ENCODE data around the gene KCNG2. TPM values are rescaled to one million over a fixed set of nuclear protein-coding genes. Genes with fewer than 3 reads are reported as not detected.
A peak's percentile ranks its signal among the peaks of the same experiment; 100 is the strongest.

KCNG2 gene
- total RNA-seq, 1 donor from 2014 or later = not detected

- TF ChIP-seq CTCF (IDR thresholded peaks at IDR 0.05) = no peak
- H3K4me3 Mint-ChIP-seq (ENCODE audit: unreplicated experiment) = no peak overlapping the region
- H3K36me3 Mint-ChIP-seq (ENCODE audit: unreplicated experiment) = no peaks in the 10 kb centered on the region
- no peak overlapping the region for H3K27ac Mint-ChIP-seq (ENCODE audit: unreplicated experiment)
- H3K4me1 Mint-ChIP-seq (ENCODE audit: unreplicated experiment) = no peaks in the 10 kb centered on the region
- H3K9me3 Mint-ChIP-seq (ENCODE audit: unreplicated experiment) = no peaks in the 10 kb centered on the region
- DNase-seq (ENCODE audit: extremely low spot score, unreplicated experiment) = peak; percentile 77
- no peaks in the 10 kb centered on the region for H3K27me3 Mint-ChIP-seq (ENCODE audit: unreplicated experiment)
Measured at GRCh38 chr18:79868811-79869541, 71.2 kb downstream of the KCNG2 start.

DNA sequence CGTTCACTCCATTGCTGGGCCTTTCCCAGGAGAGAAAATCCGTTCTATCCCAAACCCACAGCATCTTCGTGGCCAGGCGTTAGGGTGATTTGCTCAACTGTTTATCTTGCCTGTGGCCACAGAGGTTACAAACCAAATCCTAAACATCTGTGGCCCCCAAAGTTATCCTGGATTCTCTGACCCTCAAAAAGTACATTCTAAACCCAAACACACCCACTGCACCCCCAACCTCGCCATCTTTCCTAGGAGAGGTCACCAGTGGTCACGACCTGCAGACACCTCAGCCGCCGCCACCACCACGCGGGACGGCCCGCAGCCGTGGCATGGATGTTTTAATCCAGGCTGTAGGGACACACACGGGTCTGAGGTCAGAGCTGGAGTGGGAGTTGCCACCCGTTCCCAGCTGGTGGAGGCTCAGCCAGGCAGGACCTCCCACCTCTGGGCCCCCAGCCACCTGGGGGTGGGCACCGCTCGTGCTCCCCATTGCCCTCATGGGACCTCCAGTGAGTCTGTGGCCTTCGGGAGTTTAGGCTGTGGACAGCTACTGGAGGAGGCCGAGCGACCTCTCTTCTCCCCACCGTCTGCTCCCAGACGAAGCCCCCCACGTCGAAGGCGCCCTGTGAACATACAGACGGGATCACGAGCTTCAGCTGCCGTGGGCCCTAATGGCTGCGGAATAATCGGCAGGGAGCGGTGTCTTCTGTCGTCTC, 72.0 kb downstream of the KCNG2 start:
- H3K27ac Mint-ChIP-seq (ENCODE audit: unreplicated experiment) = no peak overlapping the region
- H3K9me3 Mint-ChIP-seq (ENCODE audit: unreplicated experiment) = no peaks in the 10 kb centered on the region
- H3K36me3 Mint-ChIP-seq (ENCODE audit: unreplicated experiment) = no peaks in the 10 kb centered on the region
- H3K27me3 Mint-ChIP-seq (ENCODE audit: unreplicated experiment) = no peaks in the 10 kb centered on the region
- H3K4me1 Mint-ChIP-seq (ENCODE audit: unreplicated experiment) = no peaks in the 10 kb centered on the region
- no peak overlapping the region for H3K4me3 Mint-ChIP-seq (ENCODE audit: unreplicated experiment)
- TF ChIP-seq CTCF (IDR thresholded peaks at IDR 0.05) = no peak
- DNase-seq (ENCODE audit: extremely low spot score, unreplicated experiment) = peak; percentile 75

DNA sequence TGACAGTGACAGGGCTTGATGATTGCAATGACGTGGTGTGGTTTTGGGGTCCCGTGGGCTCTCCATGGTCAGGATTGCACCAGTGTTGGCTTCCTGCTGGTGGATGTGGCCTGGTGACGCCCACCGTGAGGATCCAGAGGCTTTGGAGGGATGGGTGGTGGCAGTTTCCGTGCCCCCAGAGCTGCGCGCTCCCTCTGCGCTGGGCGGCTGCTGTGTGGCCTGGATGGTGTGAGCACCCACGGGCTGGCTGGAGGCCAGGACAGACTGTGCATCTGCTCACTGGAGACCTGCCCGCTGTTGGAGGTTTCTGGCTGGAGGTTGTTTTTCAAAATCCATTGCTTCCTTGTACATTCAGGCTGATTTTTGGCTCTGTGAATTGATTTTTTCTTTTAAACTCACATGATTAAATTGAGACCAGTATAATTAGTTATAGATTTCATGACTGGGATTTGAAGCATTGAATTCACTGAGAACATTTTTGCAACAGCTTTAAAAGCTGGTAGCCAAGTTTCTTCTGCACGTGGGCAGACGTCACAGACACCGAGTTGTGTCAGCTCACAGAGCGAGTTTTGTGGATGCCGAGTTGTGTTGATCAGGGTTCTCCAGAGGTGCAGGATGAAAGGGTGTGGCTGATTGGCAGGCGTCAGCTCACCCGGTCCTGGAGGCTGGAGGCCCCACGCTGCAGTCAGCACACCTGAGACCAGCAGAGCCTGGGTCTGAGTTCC, 72.7 kb downstream of the KCNG2 start:
- peak; percentile 75 for DNase-seq (ENCODE audit: extremely low spot score, unreplicated experiment)
- Mint-ChIP-seq H3K27me3 (ENCODE audit: unreplicated experiment) (no peaks in the 10 kb centered on the region), H3K27ac (ENCODE audit: unreplicated experiment) (no peak overlapping the region), H3K4me3 (ENCODE audit: unreplicated experiment) (no peak overlapping the region), H3K4me1 (ENCODE audit: unreplicated experiment) (no peaks in the 10 kb centered on the region), H3K9me3 (ENCODE audit: unreplicated experiment) (no peaks in the 10 kb centered on the region), H3K36me3 (ENCODE audit: unreplicated experiment) (no peaks in the 10 kb centered on the region)
- TF ChIP-seq CTCF (IDR thresholded peaks at IDR 0.05) = no peak

DNA sequence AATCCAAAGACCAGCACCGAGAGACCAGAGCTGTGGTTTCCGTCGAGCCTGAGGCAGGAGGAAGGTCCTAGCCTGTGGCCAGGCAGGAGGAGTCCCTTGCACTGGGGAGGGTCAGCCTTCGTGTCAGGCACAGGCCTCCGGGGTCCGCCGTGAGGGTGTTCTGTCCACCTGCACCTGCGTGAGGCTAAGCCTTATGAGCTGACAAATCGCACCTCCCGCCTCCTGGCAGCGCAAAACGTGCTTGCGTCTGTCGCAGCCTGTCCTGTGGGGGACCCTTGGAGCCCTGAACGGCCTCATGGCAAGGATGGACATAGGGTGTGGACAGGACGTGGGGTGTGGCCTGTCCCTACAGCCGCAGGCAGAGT, 73.3 kb downstream of the KCNG2 start:
- H3K4me3 Mint-ChIP-seq (ENCODE audit: unreplicated experiment) = no peak overlapping the region
- DNase-seq (ENCODE audit: extremely low spot score, unreplicated experiment) = peak; percentile 84
- H3K27me3 Mint-ChIP-seq (ENCODE audit: unreplicated experiment) = no peaks in the 10 kb centered on the region
- TF ChIP-seq CTCF (IDR thresholded peaks at IDR 0.05) = no peak
- no peak overlapping the region for H3K27ac Mint-ChIP-seq (ENCODE audit: unreplicated experiment)
- no peaks in the 10 kb centered on the region for H3K36me3 Mint-ChIP-seq (ENCODE audit: unreplicated experiment)
- no peaks in the 10 kb centered on the region for H3K9me3 Mint-ChIP-seq (ENCODE audit: unreplicated experiment)
- no peaks in the 10 kb centered on the region for H3K4me1 Mint-ChIP-seq (ENCODE audit: unreplicated experiment)
